NCI-H226 (cell line): ENCODE measurements around the gene LDLR.
"Not testable (repeated sequence)": the region's sequence is repeated elsewhere in the genome, so short reads cannot be mapped to it uniquely, and the experiment has no call there.

Source experiments
- DNase-seq: peaks from one replicate; pipeline ENCODE4 v3.0.0-alpha.2; 2015

LDLR gene

DNA sequence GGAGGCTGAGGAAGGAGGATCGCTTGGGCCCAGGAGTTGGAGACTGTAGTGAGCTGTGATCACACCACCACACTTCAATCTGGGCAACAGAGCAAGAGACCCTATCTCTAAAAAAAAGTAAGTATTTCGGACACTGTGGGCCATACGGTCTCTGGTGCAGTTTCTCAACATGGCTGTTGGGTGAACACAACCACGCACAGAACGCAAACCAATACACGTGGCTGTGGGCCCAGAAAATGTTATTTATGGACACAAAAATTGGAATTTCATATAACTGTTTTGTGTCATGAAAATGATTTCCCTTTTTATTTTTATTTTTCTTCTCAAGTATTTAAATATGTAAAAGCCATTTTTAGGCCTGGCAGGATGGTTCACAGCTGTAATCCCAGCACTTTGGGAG is 19.5 kb downstream of the LDLR start:
- DNase-seq: no peak

GRCh38 chr19:11111117-11111770 is 22.0 kb downstream of the LDLR start:
- DNase-seq: no peak

DNA sequence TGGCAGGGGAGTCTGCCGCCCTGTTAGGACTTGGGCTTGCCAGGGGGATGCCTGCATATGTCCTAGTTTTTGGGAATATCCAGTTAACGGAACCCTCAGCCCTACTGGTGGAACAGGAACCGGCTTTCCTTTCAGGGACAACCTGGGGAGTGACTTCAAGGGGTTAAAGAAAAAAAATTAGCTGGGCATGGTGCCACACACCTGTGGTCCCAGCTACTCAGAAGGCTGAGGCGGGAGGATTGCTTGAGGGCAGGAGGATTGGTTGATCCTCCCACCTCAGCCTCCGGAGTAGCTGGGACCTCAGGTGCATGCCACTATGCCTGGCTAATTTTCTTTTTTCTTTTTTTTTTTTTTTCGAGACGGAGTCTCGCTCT is 22.5 kb downstream of the LDLR start:
- DNase-seq: peak; percentile 9

- no peak for DNase-seq
These were observed 24.0 kb downstream of the LDLR start for GRCh38 chr19:11113140-11113708.

DNA sequence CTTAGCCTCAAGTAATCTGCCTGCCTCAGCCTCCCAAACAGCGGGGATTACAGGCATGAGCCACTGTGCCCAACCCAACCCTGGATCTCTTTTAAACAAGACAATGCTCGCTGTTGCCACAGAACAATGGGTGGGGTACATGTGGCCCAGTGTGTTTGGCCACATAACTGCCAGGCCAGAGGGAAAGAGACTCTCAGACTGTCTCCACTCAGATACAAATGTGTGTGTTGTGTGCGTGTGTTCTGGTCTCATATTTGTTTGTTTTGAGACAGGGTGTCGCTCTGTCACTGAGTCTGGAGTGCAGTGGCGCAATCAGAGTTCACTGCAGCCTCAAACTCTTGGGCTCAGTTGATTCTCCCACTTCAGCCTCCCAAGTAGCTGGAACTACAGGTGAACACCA is 25.8 kb downstream of the LDLR start:
- DNase-seq: no peak

DNA sequence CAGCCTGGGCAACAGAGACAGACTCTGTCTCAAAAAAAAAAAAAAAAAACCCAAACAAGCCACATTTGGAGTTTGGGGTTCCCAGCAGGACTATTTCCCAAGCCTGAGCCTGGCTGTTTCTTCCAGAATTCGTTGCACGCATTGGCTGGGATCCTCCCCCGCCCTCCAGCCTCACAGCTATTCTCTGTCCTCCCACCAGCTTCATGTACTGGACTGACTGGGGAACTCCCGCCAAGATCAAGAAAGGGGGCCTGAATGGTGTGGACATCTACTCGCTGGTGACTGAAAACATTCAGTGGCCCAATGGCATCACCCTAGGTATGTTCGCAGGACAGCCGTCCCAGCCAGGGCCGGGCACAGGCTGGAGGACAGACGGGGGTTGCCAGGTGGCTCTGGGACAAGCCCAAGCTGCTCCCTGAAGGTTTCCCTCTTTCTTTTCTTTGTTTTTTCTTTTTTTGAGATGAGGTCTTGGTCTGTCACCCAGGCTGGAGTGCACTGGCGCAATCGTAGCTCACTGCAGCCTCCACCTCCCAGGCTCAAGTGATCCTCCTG is 26.7 kb downstream of the LDLR start:
- no peak for DNase-seq

DNA sequence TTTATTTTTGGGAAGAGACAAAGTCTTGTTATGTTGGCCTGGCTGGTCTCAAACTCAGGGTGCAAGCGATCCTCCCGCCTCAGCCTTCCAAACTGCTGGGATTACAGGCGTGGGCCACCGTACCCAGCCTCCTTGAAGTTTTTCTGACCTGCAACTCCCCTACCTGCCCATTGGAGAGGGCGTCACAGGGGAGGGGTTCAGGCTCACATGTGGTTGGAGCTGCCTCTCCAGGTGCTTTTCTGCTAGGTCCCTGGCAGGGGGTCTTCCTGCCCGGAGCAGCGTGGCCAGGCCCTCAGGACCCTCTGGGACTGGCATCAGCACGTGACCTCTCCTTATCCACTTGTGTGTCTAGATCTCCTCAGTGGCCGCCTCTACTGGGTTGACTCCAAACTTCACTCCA is 27.2 kb downstream of the LDLR start:
- DNase-seq: no peak

- not testable (repeated sequence) for DNase-seq
These were observed 32.7 kb downstream of the LDLR start for GRCh38 chr19:11121963-11122362.

DNA sequence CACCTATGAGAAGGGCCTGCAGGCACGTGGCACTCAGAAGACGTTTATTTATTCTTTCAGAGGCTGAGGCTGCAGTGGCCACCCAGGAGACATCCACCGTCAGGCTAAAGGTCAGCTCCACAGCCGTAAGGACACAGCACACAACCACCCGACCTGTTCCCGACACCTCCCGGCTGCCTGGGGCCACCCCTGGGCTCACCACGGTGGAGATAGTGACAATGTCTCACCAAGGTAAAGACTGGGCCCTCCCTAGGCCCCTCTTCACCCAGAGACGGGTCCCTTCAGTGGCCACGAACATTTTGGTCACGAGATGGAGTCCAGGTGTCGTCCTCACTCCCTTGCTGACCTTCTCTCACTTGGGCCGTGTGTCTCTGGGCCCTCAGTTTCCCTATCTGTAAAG is 33.9 kb downstream of the LDLR start:
- DNase-seq: no peak

DNA sequence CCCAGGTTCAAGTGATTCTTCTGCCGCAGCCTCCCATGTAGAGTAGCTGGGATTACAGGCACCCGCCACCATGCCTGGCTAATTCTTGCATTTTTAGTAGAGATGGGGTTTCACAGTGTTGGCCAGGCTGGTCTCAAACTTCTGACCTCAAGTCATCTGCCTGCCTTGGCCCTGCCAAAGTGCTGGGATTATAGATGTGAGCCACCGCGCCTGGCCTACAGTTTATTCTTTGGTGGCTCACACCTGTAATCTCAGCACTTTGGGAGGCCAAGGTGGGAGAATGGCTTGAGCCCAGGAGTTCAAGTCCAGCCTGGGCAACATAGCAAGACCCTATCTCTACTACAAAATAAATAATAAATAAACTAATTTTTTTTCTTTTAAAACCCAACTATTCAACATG is 34.9 kb downstream of the LDLR start:
- DNase-seq: not testable (repeated sequence)

DNA sequence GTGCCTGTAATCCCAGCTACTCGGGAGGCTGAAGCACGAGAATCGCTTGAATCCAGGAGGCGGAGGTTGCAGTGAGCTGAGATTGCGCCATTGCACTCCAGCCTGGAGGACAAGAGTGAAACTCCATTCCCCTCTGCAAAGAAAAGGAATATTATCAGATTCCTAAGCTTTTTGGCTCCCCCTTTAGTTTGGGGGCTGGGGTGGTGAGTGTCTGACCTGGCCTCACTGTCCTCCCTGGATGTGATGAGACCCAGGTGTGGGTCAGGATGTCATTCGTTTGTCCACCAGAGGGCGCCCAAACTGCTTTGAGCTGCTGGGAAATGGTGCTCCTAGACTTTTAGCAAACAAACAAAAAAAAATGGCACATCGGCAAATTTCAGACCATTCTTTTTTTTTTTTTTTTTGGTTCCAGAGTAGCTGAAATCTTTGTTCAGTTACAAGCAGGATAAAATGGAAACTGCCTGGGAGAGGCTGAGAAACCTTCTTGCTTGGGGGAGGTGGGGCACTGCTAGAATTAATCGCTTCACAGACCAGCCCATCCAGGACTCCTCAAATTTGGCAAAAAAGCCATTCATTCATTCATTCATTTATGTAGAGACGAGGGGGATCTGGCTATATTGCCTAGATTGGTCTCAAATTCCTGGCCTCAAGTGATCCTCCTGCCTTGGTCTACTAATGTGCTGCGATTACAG is 36.9 kb downstream of the LDLR start:
- peak; percentile 45 for DNase-seq

DNA sequence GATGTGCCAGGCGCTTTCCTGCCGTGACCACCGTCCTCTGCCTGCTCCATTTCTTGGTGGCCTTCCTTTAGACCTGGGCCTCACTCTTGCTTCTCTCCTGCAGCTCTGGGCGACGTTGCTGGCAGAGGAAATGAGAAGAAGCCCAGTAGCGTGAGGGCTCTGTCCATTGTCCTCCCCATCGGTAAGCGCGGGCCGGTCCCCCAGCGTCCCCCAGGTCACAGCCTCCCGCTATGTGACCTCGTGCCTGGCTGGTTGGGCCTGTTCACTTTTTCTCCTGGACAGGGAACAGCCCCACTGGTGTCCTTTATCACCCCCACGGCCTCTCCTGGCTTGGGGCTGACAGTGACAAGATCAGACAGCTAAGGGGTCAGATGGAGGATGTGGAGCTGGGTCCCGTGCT is 38.6 kb downstream of the LDLR start:
- DNase-seq: no peak

DNA sequence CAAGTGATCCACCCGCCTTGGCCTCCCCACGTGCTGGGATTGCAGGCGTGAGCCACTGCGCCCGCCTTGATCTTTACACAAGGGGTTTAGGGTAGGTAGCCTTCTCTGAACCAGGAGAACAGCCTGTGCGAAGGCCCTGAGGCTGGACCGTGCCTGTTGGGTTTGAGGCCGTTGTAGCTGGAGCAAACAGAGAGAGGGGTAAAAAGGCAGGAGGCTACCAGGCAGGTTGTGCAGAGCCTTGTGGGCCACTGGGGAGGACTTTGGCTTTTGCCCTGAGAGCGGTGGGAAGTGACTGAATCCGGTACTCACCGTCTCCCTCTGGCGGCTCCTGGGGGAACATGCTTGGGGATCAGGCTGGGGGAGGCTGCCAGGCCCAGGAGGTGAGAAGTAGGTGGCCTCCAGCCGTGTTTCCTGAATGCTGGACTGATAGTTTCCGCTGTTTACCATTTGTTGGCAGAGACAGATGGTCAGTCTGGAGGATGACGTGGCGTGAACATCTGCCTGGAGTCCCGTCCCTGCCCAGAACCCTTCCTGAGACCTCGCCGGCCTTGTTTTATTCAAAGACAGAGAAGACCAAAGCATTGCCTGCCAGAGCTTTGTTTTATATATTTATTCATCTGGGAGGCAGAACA is 41.7 kb downstream of the LDLR start:
- DNase-seq: peak; percentile 65

DNA sequence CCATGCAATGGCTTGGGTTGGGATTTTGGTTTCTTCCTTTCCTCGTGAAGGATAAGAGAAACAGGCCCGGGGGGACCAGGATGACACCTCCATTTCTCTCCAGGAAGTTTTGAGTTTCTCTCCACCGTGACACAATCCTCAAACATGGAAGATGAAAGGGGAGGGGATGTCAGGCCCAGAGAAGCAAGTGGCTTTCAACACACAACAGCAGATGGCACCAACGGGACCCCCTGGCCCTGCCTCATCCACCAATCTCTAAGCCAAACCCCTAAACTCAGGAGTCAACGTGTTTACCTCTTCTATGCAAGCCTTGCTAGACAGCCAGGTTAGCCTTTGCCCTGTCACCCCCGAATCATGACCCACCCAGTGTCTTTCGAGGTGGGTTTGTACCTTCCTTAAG is 42.2 kb downstream of the LDLR start:
- DNase-seq: no peak

DNA sequence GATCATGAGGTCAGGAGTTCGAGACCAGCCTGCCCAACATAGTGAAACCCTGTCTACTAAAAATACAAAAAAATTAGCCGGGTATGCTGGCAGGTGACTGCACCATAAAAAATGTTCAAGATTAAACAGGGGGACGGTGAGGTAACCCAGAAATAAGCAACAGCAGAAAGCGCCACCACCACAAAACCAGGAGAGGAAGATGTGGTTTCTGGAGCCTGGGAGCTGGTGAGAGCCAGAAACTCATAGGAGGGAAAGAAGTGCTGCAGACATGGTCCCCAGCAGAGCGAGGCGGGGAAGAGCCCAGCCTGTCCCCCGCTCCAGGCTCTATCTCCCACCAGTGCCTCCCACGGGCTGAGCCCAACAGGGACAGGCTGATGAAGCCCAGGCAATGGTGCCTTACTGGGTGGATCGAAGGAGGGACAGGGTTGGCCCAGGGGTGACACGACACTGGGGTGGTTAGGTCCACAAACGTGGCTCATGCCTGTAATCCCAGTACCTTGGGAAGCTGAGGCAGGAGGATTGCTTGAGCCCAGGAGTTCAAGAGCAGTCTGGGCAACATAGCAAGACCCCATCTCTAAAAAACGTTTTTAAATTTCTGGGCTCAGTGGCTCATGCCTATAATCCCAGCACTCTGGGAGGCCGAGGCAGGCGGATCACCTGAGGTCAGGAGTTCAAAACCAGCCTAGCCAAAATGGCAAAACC is 47.3 kb downstream of the LDLR start:
- no peak for DNase-seq

- DNase-seq: peak; percentile 71
These were observed 48.5 kb downstream of the LDLR start for GRCh38 chr19:11137542-11138384.

- peak; percentile 79 for DNase-seq
These were observed 49.5 kb downstream of the LDLR start for GRCh38 chr19:11138601-11139300.

- DNase-seq: not testable (repeated sequence)
These were observed 50.8 kb downstream of the LDLR start for GRCh38 chr19:11140023-11140538.

- DNase-seq: no peak
These were observed 51.6 kb downstream of the LDLR start for GRCh38 chr19:11140896-11141295.

DNA sequence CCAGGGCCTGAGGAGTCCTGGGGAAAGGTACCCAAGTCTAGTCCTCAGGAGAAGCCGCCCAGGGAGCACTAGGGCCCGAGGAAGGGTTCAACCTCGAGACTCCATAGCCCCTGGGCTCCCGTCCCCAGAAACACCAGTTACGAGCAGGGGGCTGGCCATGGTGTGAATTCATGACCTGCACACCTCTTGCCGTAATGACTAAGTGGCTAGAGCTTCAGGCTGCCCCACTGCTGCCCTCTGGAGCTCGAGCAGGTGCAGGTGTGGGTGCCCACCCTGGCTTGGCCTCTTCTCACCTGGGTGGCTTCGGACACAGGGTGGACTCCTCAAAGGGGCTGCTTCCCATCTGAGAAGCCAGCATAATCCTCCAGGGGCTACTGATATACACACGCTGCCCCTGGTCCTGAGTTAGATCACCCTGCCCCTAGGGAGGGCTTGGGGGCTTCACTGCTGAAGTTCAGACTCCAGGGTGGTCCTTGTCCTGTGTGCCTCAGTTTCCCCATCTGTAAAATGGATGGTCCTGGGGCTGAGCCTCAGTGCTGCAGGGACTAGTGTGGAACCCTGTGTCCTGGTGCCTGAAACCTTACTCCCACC is 52.8 kb downstream of the LDLR start:
- no peak for DNase-seq
